IPS DF 4.7 (cell line): ENCODE results near the gene EPB41L2.

ENCODE experiments used
- DNase-seq: peaks from one replicate; pipeline ENCODE4 v3.0.0-alpha.2; 2013; ENCODE audit warnings: low spot score; ENCODE audit errors: extremely low read depth

The EPB41L2 gene

GRCh38 chr6:131062241-131063027 lies 611 bp downstream of the EPB41L2 start:
- no peak for DNase-seq

GRCh38 chr6:131061751-131062119 lies 1.3 kb downstream of the EPB41L2 start:
- no peak for DNase-seq

DNA sequence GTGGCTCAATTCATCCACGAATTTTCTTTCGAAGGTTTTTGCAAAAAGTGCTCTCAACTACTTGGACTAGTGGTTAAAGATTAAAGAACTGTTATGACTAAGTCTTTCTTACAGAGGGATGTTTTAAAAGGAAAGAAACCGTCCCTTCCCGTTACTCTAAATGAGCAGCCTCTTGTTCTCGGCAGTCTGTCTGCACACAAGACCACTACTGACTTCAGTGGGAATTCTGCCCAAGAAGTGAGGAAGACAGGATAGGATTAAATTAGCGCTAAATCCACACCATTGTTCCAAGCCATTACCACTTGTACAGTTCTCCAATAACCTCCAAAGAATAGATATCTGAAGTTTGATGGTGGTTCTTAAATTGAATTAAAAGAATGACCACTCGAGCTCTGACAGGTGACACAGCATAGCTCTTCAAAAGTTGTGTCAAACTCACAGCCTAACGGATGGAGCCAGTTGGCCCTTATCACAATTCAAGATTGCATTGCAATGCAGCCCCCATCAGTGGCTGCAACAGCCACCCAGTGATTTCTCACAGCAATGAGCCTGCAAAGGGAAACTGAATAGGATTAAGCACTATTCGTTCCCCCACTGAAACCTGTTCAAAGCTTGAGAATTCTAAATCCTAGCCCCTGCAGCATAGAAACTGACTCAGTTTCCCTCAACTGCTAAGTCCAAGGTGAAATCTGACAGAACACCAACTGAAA lies 1.8 kb downstream of the EPB41L2 start:
- DNase-seq = no peak

- DNase-seq = no peak
Observed at GRCh38 chr6:131060311-131060710, 2.7 kb downstream of the EPB41L2 start.

GRCh38 chr6:131059486-131059885 lies 3.6 kb downstream of the EPB41L2 start:
- DNase-seq = no peak

DNA sequence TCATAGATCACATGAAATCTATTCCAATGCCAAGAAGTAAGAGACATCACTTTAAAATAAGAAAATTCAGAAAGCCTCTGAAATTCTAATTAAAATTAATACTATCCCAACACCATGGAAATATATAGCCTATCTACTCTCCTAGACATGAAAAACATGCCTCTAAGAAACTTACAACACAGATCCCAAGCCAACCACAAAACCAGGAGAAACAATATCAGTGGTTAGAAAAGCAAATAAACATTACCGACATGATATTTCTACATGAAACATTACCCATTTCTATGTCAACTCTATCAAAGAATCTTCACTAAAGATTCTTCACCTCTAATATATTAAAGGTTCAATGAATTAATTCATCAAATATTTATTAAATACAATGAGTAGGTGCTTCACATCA lies 4.8 kb downstream of the EPB41L2 start:
- DNase-seq = no peak

DNA sequence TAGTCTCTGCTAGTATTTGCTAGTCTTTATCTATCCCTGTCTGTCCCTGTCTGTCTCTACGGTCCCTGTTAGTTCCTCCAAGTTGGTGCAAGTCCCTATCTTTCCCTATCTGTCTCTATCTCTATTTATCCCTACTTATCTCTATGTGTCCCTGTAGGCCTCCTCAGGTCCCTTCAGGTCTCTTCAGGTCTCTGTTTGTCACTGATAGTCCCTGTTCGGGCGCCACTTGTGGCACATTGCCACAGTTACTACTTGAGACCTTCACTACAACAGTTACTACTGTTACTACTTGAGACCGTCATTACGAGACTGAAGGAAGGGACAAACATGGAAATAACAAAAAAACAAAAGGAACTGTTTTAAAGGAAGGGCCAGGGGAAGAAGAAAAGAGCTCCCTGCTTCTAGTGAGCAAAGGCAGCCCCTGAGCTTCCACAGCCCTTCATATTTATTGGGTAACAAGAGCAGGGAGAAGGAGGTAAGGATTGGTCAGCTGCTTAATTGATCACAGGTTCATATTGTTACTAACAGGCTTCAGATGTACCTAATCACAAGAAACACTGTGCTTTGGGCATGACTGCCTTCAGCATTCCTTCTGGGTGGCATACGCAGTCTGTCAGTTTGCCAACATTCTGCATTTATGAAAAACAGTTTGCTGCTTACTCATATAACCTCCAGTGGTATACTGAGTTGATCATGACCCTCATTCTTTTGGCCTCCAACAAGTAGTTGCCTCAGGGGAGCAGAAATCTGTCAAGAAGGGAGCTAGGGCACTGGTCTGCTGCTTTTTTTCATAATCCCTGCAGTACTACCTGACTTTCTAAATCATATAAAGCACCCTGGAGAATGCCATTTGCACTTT lies 8.4 kb downstream of the EPB41L2 start:
- no peak for DNase-seq

- no peak for DNase-seq
Observed at GRCh38 chr6:131053546-131054240, 9.4 kb downstream of the EPB41L2 start.

- no peak for DNase-seq
Observed at GRCh38 chr6:131052181-131052580, 10.9 kb downstream of the EPB41L2 start.

DNA sequence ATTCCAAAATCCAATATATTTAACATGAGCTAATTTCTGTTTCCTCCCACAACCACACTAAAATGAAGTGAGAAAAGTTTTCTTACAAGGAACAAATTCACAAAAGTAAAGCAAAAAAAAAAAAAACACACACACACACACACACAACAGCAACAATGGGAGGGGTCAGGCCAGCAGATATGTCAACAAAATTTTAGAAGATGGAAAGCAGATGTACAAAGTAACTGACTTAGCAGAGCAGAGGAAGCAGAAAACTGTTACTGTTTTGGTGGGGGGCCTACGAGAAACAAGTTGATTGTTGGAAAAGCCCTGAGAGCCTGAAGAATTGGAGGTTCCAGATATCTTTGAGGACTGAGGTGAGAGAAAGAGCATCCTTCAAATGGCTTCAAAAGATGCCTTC lies 11.7 kb downstream of the EPB41L2 start:
- no peak for DNase-seq

DNA sequence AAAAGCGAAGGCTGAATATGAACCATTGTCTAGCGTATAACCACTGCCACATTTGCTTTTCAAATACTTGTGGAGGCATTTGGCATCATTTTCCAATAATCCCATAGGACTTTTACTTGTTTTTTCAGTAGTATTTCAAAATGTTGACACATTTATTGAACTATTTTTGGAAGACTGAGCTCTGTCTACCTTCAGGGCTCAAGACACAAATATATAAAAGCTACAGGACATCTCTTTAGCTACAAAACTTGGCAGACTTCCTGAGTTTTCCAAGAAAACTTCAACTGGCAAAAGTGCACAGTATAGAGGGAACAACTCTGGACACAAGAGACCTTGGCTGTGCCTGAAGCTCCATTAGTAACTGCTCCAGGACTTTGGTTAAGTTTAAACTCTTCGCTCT lies 13.4 kb downstream of the EPB41L2 start:
- no peak for DNase-seq

DNA sequence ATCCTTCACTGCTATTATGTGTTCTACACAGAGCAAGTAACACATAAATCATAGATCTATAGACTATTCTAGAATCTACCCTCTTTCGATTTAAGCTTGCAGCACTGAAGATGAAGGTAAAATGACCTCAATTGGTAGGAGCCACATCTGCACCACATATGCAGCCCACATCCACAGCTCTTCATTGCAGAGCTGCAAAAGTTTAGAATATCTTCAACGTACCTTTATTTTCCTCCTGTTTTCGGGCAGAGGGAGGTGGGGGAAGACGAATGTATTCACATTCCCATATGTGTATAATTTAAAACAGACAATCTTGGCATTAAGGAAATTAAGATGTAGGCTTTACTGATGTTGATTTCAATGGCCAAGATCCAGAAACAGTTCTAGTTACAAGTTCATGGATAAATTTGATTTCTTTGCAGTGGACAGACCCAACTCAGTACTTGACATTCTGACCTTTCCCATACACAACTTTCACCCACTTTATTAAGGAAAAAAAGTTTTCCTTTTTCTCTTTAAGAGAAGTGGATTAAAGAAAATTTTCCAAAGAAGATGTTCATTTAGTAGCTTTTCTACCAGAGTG lies 14.0 kb downstream of the EPB41L2 start:
- no peak for DNase-seq

GRCh38 chr6:131048459-131048858 lies 14.6 kb downstream of the EPB41L2 start:
- DNase-seq = no peak

DNA sequence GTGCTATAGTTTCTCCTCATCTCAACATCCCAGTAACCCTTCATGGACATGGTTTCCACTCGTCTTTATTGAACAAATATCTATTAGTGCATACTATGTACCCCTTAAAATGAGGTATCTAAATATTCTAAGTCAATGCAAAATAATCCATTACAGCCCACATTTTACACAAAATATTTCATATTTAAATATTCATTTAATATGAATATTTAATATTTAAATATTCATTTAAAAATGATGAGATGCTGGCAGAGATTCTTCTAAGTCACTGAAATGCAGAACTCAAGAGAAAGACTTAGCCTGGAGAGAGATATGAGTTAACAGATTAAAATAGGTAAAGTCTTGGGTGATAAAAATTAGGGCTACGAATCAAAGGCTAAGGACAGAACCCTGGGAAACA lies 17.9 kb downstream of the EPB41L2 start:
- DNase-seq = no peak

- no peak for DNase-seq
Observed at GRCh38 chr6:131043902-131044447, 19.1 kb downstream of the EPB41L2 start.

- DNase-seq = no peak
Observed at GRCh38 chr6:131042664-131043063, 20.4 kb downstream of the EPB41L2 start.

DNA sequence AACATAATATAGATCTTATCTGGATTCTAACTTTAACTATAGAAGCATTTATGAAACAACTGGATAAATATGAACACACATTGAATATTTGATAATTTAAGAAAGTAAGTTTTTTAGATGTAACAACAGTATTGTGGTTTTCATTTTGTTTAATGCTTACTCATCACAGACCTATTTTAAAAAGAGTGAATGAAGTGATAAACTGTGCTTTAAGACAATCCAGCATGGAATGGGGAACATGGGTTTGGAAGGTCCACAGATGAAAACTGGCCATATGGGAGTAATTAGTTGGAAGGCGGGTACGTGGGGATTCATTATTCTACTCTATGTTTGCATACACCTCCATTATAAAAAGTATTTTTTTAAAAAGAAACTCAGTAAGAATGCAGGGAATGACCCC lies 21.2 kb downstream of the EPB41L2 start:
- no peak for DNase-seq

- DNase-seq = no peak
Observed at GRCh38 chr6:131040866-131041265, 22.2 kb downstream of the EPB41L2 start.

DNA sequence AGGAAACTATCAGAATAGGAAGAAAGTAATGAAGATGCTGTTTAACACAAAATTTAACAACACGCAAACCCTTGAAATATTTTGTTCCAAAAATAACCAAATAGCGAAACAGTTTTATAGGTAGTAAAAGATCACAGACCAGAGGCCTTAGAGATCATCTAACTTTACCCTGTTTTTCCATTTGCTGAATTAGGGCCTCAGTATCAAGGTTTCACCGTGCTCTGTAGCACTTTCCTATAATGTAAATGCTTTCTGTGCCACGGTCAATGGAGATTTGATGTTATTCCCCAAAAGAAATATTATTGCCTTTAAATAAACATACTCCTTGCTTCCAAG lies 23.7 kb downstream of the EPB41L2 start:
- no peak for DNase-seq

GRCh38 chr6:131038597-131039344 lies 24.3 kb downstream of the EPB41L2 start:
- DNase-seq = no peak
